Parathyroid adenoma (tissue), 2 donors: ENCODE data around the gene TMEM39B.
A peak's percentile ranks its signal among the peaks of the same experiment; 100 is the strongest.
"Not testable (repeated sequence)": the region's sequence is repeated elsewhere in the genome, so short reads cannot be mapped to it uniquely, and the experiment has no call there.

Experiments used
- H2AFZ ChIP-seq: fragments of 300-600 bp; sonication (generic); one replicate; pipeline ENCODE4 v1.7.0; 2017; ENCODE audit warnings: antibody characterized with exemption, mild to moderate bottlenecking
- H3K27ac ChIP-seq: fragments of 300-600 bp; sonication (generic); one replicate; pipeline ENCODE4 v1.7.0; 2017
- H3K27me3 ChIP-seq: fragments of 300-600 bp; sonication (generic); one replicate; pipeline ENCODE4 v1.7.0; 2017; ENCODE audit warnings: low read length; ENCODE audit not compliant: control insufficient read depth, insufficient read depth
- H3K36me3 ChIP-seq: fragments of 300-600 bp; sonication (generic); one replicate; pipeline ENCODE4 v1.7.0; 2017; ENCODE audit warnings: low read length; ENCODE audit not compliant: control insufficient read depth, insufficient read depth
- H3K4me1 ChIP-seq: fragments of 300-600 bp; sonication (generic); one replicate; pipeline ENCODE4 v1.7.0; 2017; ENCODE audit warnings: control low read depth
- H3K4me2 ChIP-seq: fragments of 300-600 bp; sonication (generic); one replicate; pipeline ENCODE4 v1.7.0; 2017; ENCODE audit warnings: low read length
- H3K4me3 ChIP-seq: fragments of 300-600 bp; sonication (generic); one replicate; pipeline ENCODE4 v1.7.0; 2017; ENCODE audit warnings: low read depth, low read length
- H3K79me2 ChIP-seq: fragments of 300-600 bp; sonication (generic); one replicate; pipeline ENCODE4 v1.7.0; 2017; ENCODE audit warnings: control low read depth
- H3K9ac ChIP-seq: fragments of 300-600 bp; sonication (generic); one replicate; pipeline ENCODE4 v1.7.0; 2017; ENCODE audit warnings: mild to moderate bottlenecking
- H3K9me3 ChIP-seq: fragments of 300-600 bp; sonication (generic); one replicate; pipeline ENCODE4 v1.7.0; 2017; ENCODE audit warnings: low read length; ENCODE audit not compliant: control insufficient read depth
- TF ChIP-seq, protein P1 (sequence below): fragments of 300-600 bp; sonication (generic); IDR thresholded peaks from one replicate; pipeline ENCODE4 v1.7.0; 2017; ENCODE audit warnings: antibody characterized with exemption, mild to moderate bottlenecking
- donor health status: primary hyperparathyroidism.

TMEM39B gene

DNA sequence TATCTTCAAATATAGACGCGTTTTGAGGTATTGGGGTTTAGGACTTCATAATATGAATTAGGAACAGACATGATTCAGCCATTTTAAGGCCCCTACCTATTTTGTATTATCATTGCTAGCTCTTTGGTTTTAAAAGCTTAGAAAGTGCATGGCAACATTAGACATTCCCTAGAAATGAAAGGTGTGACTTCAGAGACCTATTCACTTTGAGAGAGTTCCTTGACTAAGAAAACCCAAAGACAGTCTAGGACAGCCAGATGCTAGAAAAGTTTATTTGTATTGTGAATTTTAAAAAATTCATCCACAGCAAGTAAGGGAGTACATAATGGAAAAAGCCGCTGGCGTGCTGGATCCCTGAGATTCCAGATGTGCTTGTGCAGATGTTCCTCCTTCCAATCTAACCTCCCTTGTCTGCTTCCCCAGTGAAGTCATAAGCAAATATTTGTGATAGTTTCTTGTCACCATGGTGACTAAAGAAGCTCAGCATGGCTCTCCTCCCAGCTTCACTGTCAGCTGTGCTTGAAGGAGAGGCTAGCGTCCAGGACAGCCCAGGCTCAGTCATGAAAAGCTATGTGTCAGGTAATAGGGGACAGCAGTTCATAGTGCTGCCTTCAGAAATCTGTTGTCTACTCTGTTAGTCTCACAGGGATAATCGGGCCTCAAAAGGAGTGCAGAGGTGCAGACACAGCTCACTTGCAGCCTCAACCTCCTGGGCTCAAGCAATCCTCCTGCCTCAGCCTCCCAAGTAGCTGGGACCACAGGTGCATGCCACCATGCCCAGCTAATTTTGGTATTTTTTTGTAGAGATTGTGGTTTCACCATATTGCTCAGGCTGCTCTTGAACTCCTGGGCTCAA is 69.9 kb downstream of the TMEM39B start:
- H3K4me1 ChIP-seq, result no peaks in the 10 kb centered on the region
- no peak overlapping the region for H3K4me3 ChIP-seq
- H3K79me2 ChIP-seq, result peaks cover 17% of the 10 kb centered on the region
- TF ChIP-seq, protein P1, sequence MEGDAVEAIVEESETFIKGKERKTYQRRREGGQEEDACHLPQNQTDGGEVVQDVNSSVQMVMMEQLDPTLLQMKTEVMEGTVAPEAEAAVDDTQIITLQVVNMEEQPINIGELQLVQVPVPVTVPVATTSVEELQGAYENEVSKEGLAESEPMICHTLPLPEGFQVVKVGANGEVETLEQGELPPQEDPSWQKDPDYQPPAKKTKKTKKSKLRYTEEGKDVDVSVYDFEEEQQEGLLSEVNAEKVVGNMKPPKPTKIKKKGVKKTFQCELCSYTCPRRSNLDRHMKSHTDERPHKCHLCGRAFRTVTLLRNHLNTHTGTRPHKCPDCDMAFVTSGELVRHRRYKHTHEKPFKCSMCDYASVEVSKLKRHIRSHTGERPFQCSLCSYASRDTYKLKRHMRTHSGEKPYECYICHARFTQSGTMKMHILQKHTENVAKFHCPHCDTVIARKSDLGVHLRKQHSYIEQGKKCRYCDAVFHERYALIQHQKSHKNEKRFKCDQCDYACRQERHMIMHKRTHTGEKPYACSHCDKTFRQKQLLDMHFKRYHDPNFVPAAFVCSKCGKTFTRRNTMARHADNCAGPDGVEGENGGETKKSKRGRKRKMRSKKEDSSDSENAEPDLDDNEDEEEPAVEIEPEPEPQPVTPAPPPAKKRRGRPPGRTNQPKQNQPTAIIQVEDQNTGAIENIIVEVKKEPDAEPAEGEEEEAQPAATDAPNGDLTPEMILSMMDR, result no peak
- no peaks in the 10 kb centered on the region for H3K9me3 ChIP-seq
- peak overlapping the region; percentile 46 for H3K27ac ChIP-seq
- no peaks in the 10 kb centered on the region for H3K27me3 ChIP-seq
- H2AFZ ChIP-seq, result no peak overlapping the region
- no peak overlapping the region for H3K4me2 ChIP-seq
- no peaks in the 10 kb centered on the region for H3K36me3 ChIP-seq
- H3K9ac ChIP-seq, result no peak overlapping the region

DNA sequence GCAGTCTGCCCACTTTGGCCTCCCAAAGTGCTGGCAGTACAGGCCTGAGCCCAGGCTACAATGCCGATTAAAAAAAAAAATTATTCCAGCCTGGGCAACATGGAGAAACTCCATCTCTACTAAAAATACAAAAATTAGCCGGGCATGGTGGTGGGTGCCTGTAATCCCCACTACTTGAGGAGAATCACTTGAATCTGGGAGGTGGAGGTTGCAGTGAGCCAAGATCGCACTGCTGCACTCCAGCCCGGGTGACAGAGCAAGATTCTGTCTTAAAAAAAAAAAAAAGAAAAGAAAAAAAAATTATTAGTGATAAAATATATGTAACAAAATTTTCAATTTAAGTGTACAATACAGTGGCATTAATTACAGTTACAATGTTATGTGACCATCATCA is 70.6 kb downstream of the TMEM39B start:
- not testable (repeated sequence) for H3K4me3 ChIP-seq, H3K4me2 ChIP-seq, H3K27me3 ChIP-seq, H3K9ac ChIP-seq, H2AFZ ChIP-seq, H3K27ac ChIP-seq, H3K4me1 ChIP-seq, H3K36me3 ChIP-seq, H3K9me3 ChIP-seq
- H3K79me2 ChIP-seq, result peaks cover 22% of the 10 kb centered on the region

DNA sequence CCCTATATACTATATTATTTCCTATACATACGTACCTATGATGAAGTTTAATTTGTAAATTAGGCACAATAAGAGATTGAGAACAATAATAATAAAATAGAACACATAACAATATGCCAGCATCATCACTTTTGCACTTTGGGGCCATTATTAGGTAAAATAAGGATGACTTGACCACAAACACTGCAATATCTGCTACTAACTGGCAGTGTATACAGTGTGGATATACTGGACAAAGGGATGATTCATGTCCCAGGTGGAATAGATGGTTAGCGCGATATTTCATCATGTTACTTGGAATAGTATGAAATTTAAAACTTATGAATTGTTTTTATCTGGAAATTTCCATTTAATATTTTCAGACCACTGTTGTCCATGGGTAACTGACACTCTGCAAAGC is 71.3 kb downstream of the TMEM39B start:
- Histone ChIP-seq H3K36me3 (no peaks in the 10 kb centered on the region), H3K4me1 (no peaks in the 10 kb centered on the region), H3K27ac (no peak overlapping the region), H3K9me3 (no peaks in the 10 kb centered on the region), H3K79me2 (peaks cover 27% of the 10 kb centered on the region), H3K9ac (no peak overlapping the region), H3K27me3 (no peaks in the 10 kb centered on the region), H3K4me3 (no peak overlapping the region), H2AFZ (no peak overlapping the region), H3K4me2 (no peak overlapping the region)
- TF ChIP-seq, protein P1, result no peak

DNA sequence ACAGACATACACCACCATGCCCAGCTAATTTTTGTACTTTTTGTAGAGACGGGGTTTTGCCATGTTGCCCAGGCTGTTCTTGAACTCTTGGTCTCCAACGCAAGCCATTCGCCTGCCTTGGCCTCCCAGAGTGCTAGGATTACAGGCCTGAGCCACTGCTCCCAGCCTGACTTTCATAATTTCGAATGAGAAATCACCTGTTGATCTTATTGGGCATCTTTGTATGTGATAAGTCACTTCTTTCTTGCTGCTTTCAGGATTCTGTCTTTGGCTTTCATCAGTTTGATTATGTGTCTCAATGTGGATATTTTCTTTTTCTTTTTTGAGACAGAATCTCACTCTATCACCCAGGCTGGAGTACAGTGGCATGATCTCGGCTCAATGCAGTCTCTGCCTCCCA is 75.1 kb downstream of the TMEM39B start:
- H3K4me2 ChIP-seq, H3K27me3 ChIP-seq, H3K9ac ChIP-seq, H3K4me3 ChIP-seq, H2AFZ ChIP-seq, H3K27ac ChIP-seq, H3K4me1 ChIP-seq, H3K36me3 ChIP-seq, H3K9me3 ChIP-seq: not testable (repeated sequence)
- peaks cover 39% of the 10 kb centered on the region for H3K79me2 ChIP-seq

DNA sequence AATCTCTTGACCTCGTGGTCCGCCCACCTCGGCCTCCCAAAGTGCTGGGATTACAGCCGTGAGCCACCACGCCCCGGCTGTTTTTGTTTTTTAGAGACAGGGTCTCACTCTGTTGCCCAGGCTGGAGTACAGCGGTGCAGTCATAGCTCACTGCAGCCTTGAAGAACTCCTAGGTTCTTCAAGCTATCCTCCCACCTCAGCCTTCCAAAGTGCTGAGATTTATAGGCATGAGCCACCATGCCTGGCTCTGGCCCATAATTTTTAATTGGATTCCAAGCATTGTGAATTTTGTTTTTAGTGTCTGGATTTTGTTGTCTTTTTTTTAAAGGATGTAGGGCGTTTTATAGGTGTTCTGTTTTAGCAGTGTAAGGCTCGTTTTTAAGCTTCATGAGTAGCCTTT is 78.1 kb downstream of the TMEM39B start:
- Histone ChIP-seq H3K4me2 (no peak overlapping the region), H3K4me1 (no peaks in the 10 kb centered on the region), H3K4me3 (no peak overlapping the region), H3K36me3 (no peaks in the 10 kb centered on the region), H3K9ac (no peak overlapping the region), H2AFZ (no peak overlapping the region), H3K27me3 (no peaks in the 10 kb centered on the region), H3K79me2 (peaks cover 41% of the 10 kb centered on the region), H3K27ac (no peak overlapping the region), H3K9me3 (no peaks in the 10 kb centered on the region)
- TF ChIP-seq, protein P1, result no peak
